Upper lobe of right lung (tissue), 1 donor: Measurements from ENCODE around the gene CLDN7. TPM values are rescaled to one million over a fixed set of nuclear protein-coding genes. Genes with fewer than 3 reads are reported as not detected.

Experiments used
- ATAC-seq: fragments of 200-7000 bp; cut with Tn5 transposase; one replicate; pipeline ENCODE4 v1.9.1; 2020; ENCODE audit warnings: mild to moderate bottlenecking, moderate library complexity
- DNase-seq: peaks from one replicate; pipeline ENCODE4 v3.0.0-alpha.2; 2020
- H3K27ac ChIP-seq: fragments of 200-600 bp; one replicate; pipeline ENCODE4 v1.8.0; 2022
- H3K27me3 ChIP-seq: fragments of 200-600 bp; one replicate; pipeline ENCODE4 v1.8.0; 2022; ENCODE audit warnings: mild to moderate bottlenecking
- H3K36me3 ChIP-seq: fragments of 200-600 bp; one replicate; pipeline ENCODE4 v1.8.0; 2022
- H3K4me1 ChIP-seq: fragments of 200-600 bp; one replicate; pipeline ENCODE4 v1.8.0; 2022
- H3K4me3 ChIP-seq: fragments of 200-600 bp; one replicate; pipeline ENCODE4 v1.8.0; 2022; ENCODE audit warnings: mild to moderate bottlenecking
- H3K9me3 ChIP-seq: fragments of 200-600 bp; one replicate; pipeline ENCODE4 v1.8.0; 2022
- CTCF ChIP-seq: fragments of 200-600 bp; IDR thresholded peaks from one replicate; pipeline ENCODE4 v1.8.0; 2022; ENCODE audit warnings: antibody characterized with exemption
- intact Hi-C: fragments of 100-400 bp; cut with DNase I; formaldehyde crosslinking; loops from one replicate; pipeline ENCODE4 v1.11.0; 2022
- total RNA-seq: library from RNA; stranded (reverse); fragmentation: NEBNext Ultra II Directional; extraction: Animal tissue kit (Norgen Biotek cat#: 25700); gene quantifications from one replicate; pipeline ENCODE4 v1.2.1, GENCODE V29; 2021
- donor health status: DM: no; HTN: yes; CAD: no; lungs with severe emphysema.

Gene CLDN7
- total RNA-seq, 1 donor from 2014 or later: 117 TPM

GRCh38 chr17:7262935-7263800 is 890 bp upstream of the CLDN7 start:
- Histone ChIP-seq H3K36me3 (peaks cover 9% of the 10 kb centered on the region), H3K27me3 (peaks cover 4% of the 10 kb centered on the region), H3K4me3 (peak overlapping the region; percentile 68), H3K4me1 (peaks cover 25% of the 10 kb centered on the region), H3K9me3 (no peaks in the 10 kb centered on the region), H3K27ac (peak overlapping the region; percentile 91)
- peak; percentile 88 for DNase-seq
- no peak for TF ChIP-seq CTCF
- peak; percentile 48 for ATAC-seq
- intact Hi-C loops: no loop called here

- H3K4me3 ChIP-seq: peak overlapping the region; percentile 68
- H3K27me3 ChIP-seq: peaks cover 4% of the 10 kb centered on the region
- H3K36me3 ChIP-seq: peaks cover 23% of the 10 kb centered on the region
- TF ChIP-seq CTCF: no peak
- intact Hi-C loops: no loop called here
- DNase-seq: peak; percentile 79
- H3K9me3 ChIP-seq: no peaks in the 10 kb centered on the region
- peaks cover 25% of the 10 kb centered on the region for H3K4me1 ChIP-seq
- H3K27ac ChIP-seq: peak overlapping the region; percentile 91
- ATAC-seq: peak; percentile 21
Observed at GRCh38 chr17:7261379-7262191, 693 bp downstream of the CLDN7 start.

GRCh38 chr17:7260651-7261378 is 1.5 kb downstream of the CLDN7 start:
- DNase-seq (peak; percentile 93), ATAC-seq (peak; percentile 74)
- H3K4me3 ChIP-seq: peak overlapping the region; percentile 68
- H3K27ac ChIP-seq: peak overlapping the region; percentile 91
- peaks cover 31% of the 10 kb centered on the region for H3K36me3 ChIP-seq
- peaks cover 4% of the 10 kb centered on the region for H3K27me3 ChIP-seq
- peaks cover 25% of the 10 kb centered on the region for H3K4me1 ChIP-seq
- no peak for TF ChIP-seq CTCF
- intact Hi-C loops: no loop called here
- no peaks in the 10 kb centered on the region for H3K9me3 ChIP-seq

- no peak for DNase-seq
- Histone ChIP-seq H3K4me3 (peak overlapping the region; percentile 68), H3K27ac (peak overlapping the region; percentile 91), H3K4me1 (peaks cover 25% of the 10 kb centered on the region), H3K9me3 (no peaks in the 10 kb centered on the region), H3K27me3 (peaks cover 4% of the 10 kb centered on the region), H3K36me3 (peaks cover 38% of the 10 kb centered on the region)
- intact Hi-C loops: no loop called here
- TF ChIP-seq CTCF: no peak
- no peak for ATAC-seq
Observed at GRCh38 chr17:7260151-7260550, 2.1 kb downstream of the CLDN7 start.

GRCh38 chr17:7259555-7259889 is 2.8 kb downstream of the CLDN7 start:
- Histone ChIP-seq H3K9me3 (no peaks in the 10 kb centered on the region), H3K27ac (no peak overlapping the region), H3K27me3 (peaks cover 4% of the 10 kb centered on the region), H3K36me3 (peaks cover 44% of the 10 kb centered on the region), H3K4me3 (no peak overlapping the region), H3K4me1 (peaks cover 25% of the 10 kb centered on the region)
- DNase-seq (no peak), ATAC-seq (no peak)
- intact Hi-C loops: no loop called here
- no peak for TF ChIP-seq CTCF
